RWPE1 (cell line): Measurements from ENCODE around the gene NINJ1.

Experiments
- CTCF ChIA-PET: fragments of 350-600 bp; sonication (Branson Sonifier 250); formaldehyde crosslinking; extraction: SDS; loops from one replicate; lab custom pipeline; 2021; lab: Yijun Ruan, JAX
- POLR2A ChIA-PET: fragments of 400-600 bp; formaldehyde crosslinking; extraction: SDS; loops from one replicate; lab custom pipeline; 2020; ENCODE audit warnings: antibody characterized with exemption; ENCODE audit not compliant: low non-redundant PET; lab: Yijun Ruan, JAX
- DNase-seq: peaks from one replicate; pipeline ENCODE4 v3.0.0; 2012; ENCODE audit warnings: low spot score
- H3K27ac ChIP-seq: fragments of 450-650 bp; 2 replicates; pipeline ENCODE4 v1.5.1; 2017
- CTCF ChIP-seq: fragments of 450-650 bp; conservative IDR thresholded peaks from 2 replicates; pipeline ENCODE4 v1.5.1; 2017; ENCODE audit warnings: low read depth, mild to moderate bottlenecking

Gene NINJ1

GRCh38 chr9:93088656-93089015 lies 45.4 kb downstream of the NINJ1 start:
- DNase-seq: no peak
- CTCF ChIA-PET: interaction anchor here (0.6 kb wide), 1 partner anchor 80 kb away, joined by 3 read pairs; no protein-coding TSS in a partner anchor
- POLR2A ChIA-PET: no interaction called here
- no peak for TF ChIP-seq CTCF
- no peak overlapping the region for H3K27ac ChIP-seq

- ChIA-PET CTCF (interaction anchor here (0.6 to 0.7 kb wide), 3 partner anchors 32 to 279 kb away, joined by 3 read pairs; no protein-coding TSS in a partner anchor), POLR2A (no interaction called here)
- no peak for TF ChIP-seq CTCF
- no peak for DNase-seq
- H3K27ac ChIP-seq: no peak overlapping the region
Observed at GRCh38 chr9:93087971-93088655, 45.9 kb downstream of the NINJ1 start.

GRCh38 chr9:93086447-93087224 lies 47.4 kb downstream of the NINJ1 start:
- TF ChIP-seq CTCF: no peak
- POLR2A ChIA-PET: no interaction called here
- no peak overlapping the region for H3K27ac ChIP-seq
- CTCF ChIA-PET: interaction anchor here (0.9 kb wide), 1 partner anchor 22 kb away, joined by 4 read pairs; no protein-coding TSS in a partner anchor
- no peak for DNase-seq

GRCh38 chr9:93085676-93086075 lies 48.4 kb downstream of the NINJ1 start:
- H3K27ac ChIP-seq: no peak overlapping the region
- POLR2A ChIA-PET: no interaction called here
- CTCF ChIA-PET: no interaction called here
- no peak for DNase-seq
- TF ChIP-seq CTCF: no peak

- DNase-seq: no peak
Observed at GRCh38 chr9:93084471-93084881, 49.6 kb downstream of the NINJ1 start.

More at GRCh38 chr9:93084471-93084881, 49.6 kb downstream of the NINJ1 start:
- no peak for TF ChIP-seq CTCF
- no peak overlapping the region for H3K27ac ChIP-seq
- ChIA-PET CTCF (interaction anchor here (0.6 kb wide), 1 partner anchor 10 kb away, joined by 5 read pairs; no protein-coding TSS in a partner anchor), POLR2A (interaction anchor here (0.9 kb wide), 1 partner anchor 11 kb away, joined by 3 read pairs; no protein-coding TSS in a partner anchor)
